Embryonic facial prominence (tissue), 1 donor: ENCODE results near the gene LARP1.

Source experiments
- DNase-seq: peaks from one replicate; pipeline ENCODE4 v3.0.0-alpha.2; 2016; ENCODE audit errors: extremely low spot score

Gene LARP1

GRCh38 chr5:154762261-154762660 lies 7.1 kb downstream of the LARP1 start:
- no peak for DNase-seq

GRCh38 chr5:154762700-154763099 lies 7.5 kb downstream of the LARP1 start:
- DNase-seq, result no peak

- no peak for DNase-seq
Measured at GRCh38 chr5:154764967-154765366, 9.8 kb downstream of the LARP1 start.

GRCh38 chr5:154765396-154765925 lies 10.3 kb downstream of the LARP1 start:
- no peak for DNase-seq

- DNase-seq, result no peak
Measured at GRCh38 chr5:154766558-154767281, 11.5 kb downstream of the LARP1 start.

- DNase-seq, result no peak
Measured at GRCh38 chr5:154767576-154767975, 12.4 kb downstream of the LARP1 start.

- DNase-seq, result no peak
Measured at GRCh38 chr5:154768207-154768606, 13.0 kb downstream of the LARP1 start.

- no peak for DNase-seq
Measured at GRCh38 chr5:154770111-154770510, 14.9 kb downstream of the LARP1 start.

GRCh38 chr5:154771383-154771901 lies 16.3 kb downstream of the LARP1 start:
- DNase-seq, result no peak

- DNase-seq, result no peak
Measured at GRCh38 chr5:154773326-154773725, 18.1 kb downstream of the LARP1 start.

- no peak for DNase-seq
Measured at GRCh38 chr5:154776167-154776566, 21.0 kb downstream of the LARP1 start.

GRCh38 chr5:154778534-154778933 lies 23.4 kb downstream of the LARP1 start:
- DNase-seq, result no peak

GRCh38 chr5:154779105-154779504 lies 23.9 kb downstream of the LARP1 start:
- no peak for DNase-seq

- DNase-seq, result no peak
Measured at GRCh38 chr5:154780128-154780527, 25.0 kb downstream of the LARP1 start.

- DNase-seq, result no peak
Measured at GRCh38 chr5:154782326-154782725, 27.1 kb downstream of the LARP1 start.

- DNase-seq, result no peak
Measured at GRCh38 chr5:154782812-154783592, 27.8 kb downstream of the LARP1 start.

GRCh38 chr5:154783774-154784460 lies 28.7 kb downstream of the LARP1 start:
- no peak for DNase-seq

GRCh38 chr5:154784856-154785255 lies 29.7 kb downstream of the LARP1 start:
- DNase-seq, result no peak

GRCh38 chr5:154786414-154786813 lies 31.2 kb downstream of the LARP1 start:
- no peak for DNase-seq

- DNase-seq, result no peak
Measured at GRCh38 chr5:154788212-154788611, 33.0 kb downstream of the LARP1 start.

GRCh38 chr5:154791535-154791934 lies 36.4 kb downstream of the LARP1 start:
- DNase-seq, result no peak
